GM18951 (cell line): ENCODE results near the gene CTSC.
"Not testable (repeated sequence)": the region's sequence is repeated elsewhere in the genome, so short reads cannot be mapped to it uniquely, and the experiment has no call there.

Experiments used
- POLR2A ChIP-seq: IDR thresholded peaks from 4 replicates; pipeline ENCODE4 v1.6.1; 2011; ENCODE audit warnings: mild to moderate bottlenecking; ENCODE audit not compliant: insufficient read length, insufficient read depth; ENCODE audit errors: extremely low read depth
- in situ Hi-C: fragments of 300-500 bp; cut with MboI; formaldehyde crosslinking; loops from one replicate; pipeline ENCODE4 v1.12.0; 2022; ENCODE audit warnings: low sequenced_read_pairs, mixed read lengths, inconsistent platforms; ENCODE audit not compliant: unreplicated experiment

The CTSC gene

GRCh38 chr11:88341522-88342251 lies 4.2 kb upstream of the CTSC start:
- in situ Hi-C loops = no loop called here
- TF ChIP-seq POLR2A = no peak

- no peak for TF ChIP-seq POLR2A
- in situ Hi-C loops = no loop called here
Measured at GRCh38 chr11:88340366-88340935, 2.9 kb upstream of the CTSC start.

DNA sequence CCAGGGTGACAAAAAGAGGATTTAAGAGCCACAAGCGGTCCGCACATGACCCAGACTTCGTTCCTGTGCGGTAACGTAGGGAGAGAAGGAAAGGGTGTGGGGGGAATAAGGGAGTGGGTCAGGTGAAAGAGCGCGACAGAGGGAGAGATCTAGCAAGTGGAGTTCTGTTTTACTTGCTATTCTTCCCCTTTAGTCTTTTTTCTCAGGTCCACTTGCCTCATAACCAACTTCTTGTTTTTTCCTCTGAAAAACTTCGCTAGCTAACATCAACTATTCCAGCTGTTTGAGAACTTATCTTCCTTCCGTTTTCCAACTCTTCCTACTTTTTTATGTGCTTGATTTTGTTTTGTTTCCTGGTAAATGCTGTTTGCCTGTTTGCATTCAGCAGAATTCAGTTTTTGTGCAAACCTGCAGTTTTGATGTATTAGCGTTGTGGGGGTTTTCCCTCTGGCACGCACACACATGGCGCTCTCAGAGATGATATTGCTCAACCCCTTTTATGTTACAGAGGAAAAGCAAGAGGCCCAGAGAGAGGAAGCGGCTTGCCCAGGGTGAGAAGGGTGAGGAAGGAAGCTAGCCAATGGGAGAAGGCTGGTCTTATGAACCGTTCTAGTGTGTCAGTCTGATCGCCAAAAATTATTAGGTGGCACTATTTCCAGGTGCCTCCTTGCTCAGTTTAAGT lies 592 bp upstream of the CTSC start:
- in situ Hi-C loops = no loop called here
- TF ChIP-seq POLR2A = no peak

DNA sequence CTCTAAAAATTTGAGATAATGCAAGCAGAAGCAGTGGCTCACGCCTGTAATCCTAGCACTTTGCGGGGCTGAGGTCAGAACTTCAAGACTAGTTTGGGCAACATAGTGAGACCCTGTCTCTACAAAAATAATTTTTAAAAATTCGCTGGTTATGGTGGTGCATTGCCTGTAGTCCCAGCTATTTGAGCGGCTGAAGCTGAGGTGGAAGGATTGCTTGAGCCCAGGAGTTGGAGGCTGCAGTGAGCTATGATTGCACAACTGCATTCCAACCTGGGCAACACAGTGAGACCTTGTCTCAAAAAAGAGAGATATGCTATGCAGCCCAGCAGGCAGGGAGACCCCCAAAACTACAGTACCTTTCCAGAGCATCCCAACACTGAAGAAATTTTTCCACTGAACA lies 2.3 kb downstream of the CTSC start:
- no peak for TF ChIP-seq POLR2A
- in situ Hi-C loops = no loop called here

DNA sequence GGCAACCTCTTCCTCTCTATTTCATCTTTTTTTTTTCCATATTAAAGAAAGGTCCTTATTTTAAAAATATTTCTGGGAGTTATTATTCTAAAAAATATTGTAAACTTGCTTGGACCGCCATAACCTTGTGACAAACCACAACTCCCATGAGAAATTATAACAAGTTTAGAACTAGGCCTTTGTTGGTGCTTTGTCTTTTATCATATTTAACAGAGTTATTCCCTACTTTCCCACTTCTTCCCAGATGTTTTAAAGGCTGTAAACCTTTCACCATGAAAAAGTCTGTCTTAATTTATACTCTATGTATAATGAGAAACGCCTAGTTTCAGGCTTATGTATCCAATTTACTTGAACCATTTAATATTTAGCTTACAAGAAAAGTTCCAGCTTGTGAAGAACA lies 3.7 kb downstream of the CTSC start:
- in situ Hi-C loops = no loop called here
- TF ChIP-seq POLR2A = no peak

DNA sequence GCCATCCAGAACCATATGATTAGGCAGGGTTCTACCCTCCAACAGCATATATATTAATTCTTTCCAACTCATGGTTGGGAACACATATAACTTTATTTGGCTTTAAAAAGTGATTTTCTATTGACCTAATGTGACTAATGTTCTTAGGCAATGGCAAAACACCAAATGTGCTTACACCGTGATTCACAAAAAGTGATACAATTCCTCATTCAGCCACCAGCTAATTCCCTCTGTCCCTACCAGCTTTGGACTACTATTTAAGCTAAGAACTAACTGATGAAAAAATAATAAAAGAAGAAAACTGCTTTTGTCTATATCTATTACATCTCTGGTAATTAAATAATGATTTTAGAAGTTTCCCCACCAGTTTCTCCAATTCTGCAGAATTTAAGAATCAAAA lies 4.7 kb downstream of the CTSC start:
- in situ Hi-C loops = no loop called here
- TF ChIP-seq POLR2A = no peak

GRCh38 chr11:88330826-88331428 lies 6.6 kb downstream of the CTSC start:
- no peak for TF ChIP-seq POLR2A
- in situ Hi-C loops = no loop called here

DNA sequence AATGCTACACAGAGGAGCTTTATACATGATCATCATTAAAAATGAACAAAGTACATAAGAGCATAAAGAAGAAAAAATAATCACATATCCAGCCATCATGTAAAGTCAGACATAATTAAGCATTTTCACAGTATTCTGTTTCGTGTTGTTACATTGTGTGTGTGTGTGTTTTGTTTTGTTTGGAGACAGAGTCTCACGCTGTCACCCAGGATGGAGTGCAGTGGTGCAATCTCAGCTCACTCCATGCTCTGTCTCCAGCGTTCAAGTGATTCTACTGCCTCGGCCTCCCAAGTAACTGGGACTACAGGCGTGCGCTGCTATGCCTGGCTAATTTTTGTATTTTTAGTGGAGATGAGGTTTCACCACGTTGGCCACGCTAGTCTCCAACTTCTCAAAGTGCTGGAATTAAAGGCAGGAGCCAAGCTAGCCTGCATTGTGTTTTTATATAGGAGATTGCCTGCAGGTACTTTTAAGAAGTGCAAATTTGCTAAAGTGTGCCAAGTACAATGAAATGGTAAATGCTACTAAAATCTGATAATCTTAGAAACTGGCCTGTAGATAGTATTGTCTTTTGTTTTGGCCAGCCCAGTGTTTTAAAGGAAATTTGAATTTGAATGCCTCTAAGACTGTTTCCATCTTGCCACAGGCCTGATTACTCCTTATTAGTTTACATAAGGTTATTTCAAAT lies 7.8 kb downstream of the CTSC start:
- in situ Hi-C loops = no loop called here
- no peak for TF ChIP-seq POLR2A

GRCh38 chr11:88327462-88328143 lies 9.9 kb downstream of the CTSC start:
- in situ Hi-C loops = no loop called here
- no peak for TF ChIP-seq POLR2A

DNA sequence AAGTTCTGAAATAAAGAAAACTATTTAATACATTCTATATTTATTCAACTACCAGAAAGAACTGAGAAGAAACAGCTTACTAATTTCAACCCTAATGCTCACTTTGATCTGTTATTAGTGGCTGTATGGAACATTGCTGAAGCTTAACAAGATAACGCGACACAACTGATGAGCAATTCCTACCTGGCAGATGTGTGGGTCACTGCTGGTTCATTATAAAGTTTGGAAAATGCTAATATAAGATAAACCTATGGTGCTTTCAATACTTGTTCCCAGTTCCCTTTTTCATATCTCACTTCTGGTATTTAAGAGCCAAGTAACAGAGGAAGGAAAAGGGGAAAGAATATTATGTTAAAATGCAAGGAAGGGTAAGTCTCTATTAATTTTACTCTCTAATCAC lies 10.5 kb downstream of the CTSC start:
- no peak for TF ChIP-seq POLR2A
- in situ Hi-C loops = no loop called here

- in situ Hi-C loops = no loop called here
- no peak for TF ChIP-seq POLR2A
Measured at GRCh38 chr11:88326099-88326498, 11.4 kb downstream of the CTSC start.

GRCh38 chr11:88324562-88325345 lies 12.8 kb downstream of the CTSC start:
- in situ Hi-C loops = no loop called here
- no peak for TF ChIP-seq POLR2A

DNA sequence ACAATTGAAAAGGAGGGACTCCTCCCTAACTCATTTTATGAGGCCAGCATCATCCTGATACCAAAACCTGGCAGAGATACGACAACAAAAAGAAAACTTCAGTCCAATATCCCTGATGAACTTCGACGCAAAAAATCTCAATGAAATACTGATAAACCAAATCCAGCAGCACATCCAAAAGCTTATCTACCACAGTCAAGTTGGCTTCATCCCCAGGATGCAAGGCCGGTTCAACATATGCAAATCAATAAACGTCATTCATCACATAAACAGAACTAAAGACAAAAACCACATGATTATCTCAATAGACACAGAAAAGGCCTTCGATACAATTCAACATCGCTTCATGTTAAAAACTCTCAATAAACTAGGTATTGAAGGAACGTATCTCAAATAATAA lies 14.7 kb downstream of the CTSC start:
- in situ Hi-C loops = not testable (repeated sequence)

GRCh38 chr11:88321412-88321811 lies 16.1 kb downstream of the CTSC start:
- in situ Hi-C loops = not testable (repeated sequence)
